Renal cortex interstitium (tissue), 11 donors: ENCODE measurements around the gene RFPL1. TPM values are rescaled to one million over a fixed set of nuclear protein-coding genes. Genes with fewer than 3 reads are reported as not detected.

Experiments
- DNase-seq, 11 donors: peaks; one replicate each; pipeline ENCODE4 v3.0.0-alpha.2; 2013; ENCODE audit warnings: low read depth in 9 of 11, low spot score in 4 of 11; ENCODE audit errors: extremely low read depth in 1 of 11
- polyA plus RNA-seq, 3 donors: library from polyadenylated mRNA; unstranded; fragments of 120-200 nt; gene quantifications; one replicate each; pipeline ENCODE4 v1.2.1, GENCODE V29; 2013; ENCODE audit not compliant: insufficient read length in 3 of 3

Gene RFPL1
- polyA plus RNA-seq, 3 donors: 1.1 to 1.2 (median 1.2) TPM

DNA sequence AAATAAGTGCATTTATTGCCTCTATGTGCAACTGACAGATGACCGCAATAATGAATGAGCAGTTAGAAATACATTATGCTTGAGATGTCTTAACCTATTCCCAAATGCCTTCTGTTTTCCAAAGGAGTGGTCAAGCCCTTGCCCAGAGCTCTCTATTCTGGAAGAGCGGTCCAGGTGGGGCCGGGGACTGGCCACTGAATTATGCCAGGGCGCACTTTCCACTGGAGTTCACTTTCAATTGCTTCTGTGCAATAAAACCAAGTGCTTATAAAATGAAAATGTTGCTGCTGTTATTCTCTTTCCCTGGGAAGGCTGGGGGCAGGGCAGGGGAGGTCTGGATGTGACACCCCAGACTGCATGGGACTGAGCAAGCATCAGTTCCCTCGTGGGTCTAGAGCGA, 52.6 kb downstream of the RFPL1 start:
- no peak for DNase-seq

Other genes with a start within 250 kb of the RFPL1 start
- gene EMID1, start 232.7 kb upstream of the RFPL1 start, polyA plus RNA-seq: 100 to 1,000 TPM in 1 of 3 donors, 10 to 100 TPM in 2; 59.9 to 106 (median 88.8) TPM
- 10 to 100 TPM; 21.4 to 35.0 (median 32.4) TPM for gene RHBDD3, start 170.6 kb upstream of the RFPL1 start, polyA plus RNA-seq
- gene EWSR1, start 170.3 kb upstream of the RFPL1 start, polyA plus RNA-seq: 100 to 1,000 TPM; 340 to 350 (median 343) TPM
- 1 to 10 TPM; 5.5 to 9.1 (median 7.3) TPM for gene GAS2L1, start 131.9 kb upstream of the RFPL1 start, polyA plus RNA-seq
- gene RASL10A, start 122.9 kb upstream of the RFPL1 start, polyA plus RNA-seq: under 1 TPM; 0.12 to 0.32 (median 0.20) TPM
- 10 to 100 TPM; 42.8 to 46.8 (median 43.9) TPM for gene AP1B1, start 50.0 kb upstream of the RFPL1 start, polyA plus RNA-seq
- gene NEFH, start 41.6 kb downstream of the RFPL1 start, polyA plus RNA-seq: 1 to 10 TPM; 8.0 to 8.6 (median 8.4) TPM
- 10 to 100 TPM; 31.6 to 34.2 (median 31.7) TPM for gene THOC5, start 115.2 kb downstream of the RFPL1 start, polyA plus RNA-seq
- 100 to 1,000 TPM; 132 to 170 (median 164) TPM for gene NIPSNAP1, start 142.5 kb downstream of the RFPL1 start, polyA plus RNA-seq
- 10 to 100 TPM; 27.2 to 29.6 (median 29.3) TPM for gene NF2, start 165.1 kb downstream of the RFPL1 start, polyA plus RNA-seq